GM23338 (cell line): ENCODE measurements around the gene IGF2R. TPM values are rescaled to one million over a fixed set of nuclear protein-coding genes. Genes with fewer than 3 reads are reported as not detected.

Source experiments
- ATAC-seq: fragments of 200-7000 bp; cut with Tn5 transposase; 3 replicates; pipeline ENCODE4 v1.9.1; 2020
- DNase-seq: peaks from one replicate; pipeline ENCODE4 v3.0.0-alpha.2; 2015; ENCODE audit warnings: low spot score
- H2AFZ ChIP-seq: fragments of 200-600 bp; sonication (generic); 2 replicates; pipeline ENCODE4 v1.8.0; 2016; ENCODE audit warnings: antibody characterized with exemption, mild to moderate bottlenecking, moderate library complexity
- H3F3A ChIP-seq: fragments of 200-600 bp; sonication (generic); replicated peaks from 2 replicates; pipeline ENCODE4 v1.8.0; 2017; ENCODE audit warnings: antibody characterized with exemption, mixed run types, low read depth
- H3K27ac ChIP-seq: fragments of 200-600 bp; sonication (generic); 2 replicates; pipeline ENCODE4 v1.6.1; 2016; ENCODE audit warnings: low read depth
- H3K27me3 ChIP-seq: fragments of 200-600 bp; sonication (generic); 2 replicates; pipeline ENCODE4 v1.8.0; 2016; ENCODE audit warnings: mild to moderate bottlenecking, mixed run types, moderate library complexity; ENCODE audit not compliant: insufficient read depth
- H3K36me3 ChIP-seq: fragments of 200-600 bp; sonication (generic); 2 replicates; pipeline ENCODE4 v1.8.0; 2016; ENCODE audit warnings: mild to moderate bottlenecking; ENCODE audit not compliant: insufficient read depth
- H3K4me1 ChIP-seq: fragments of 200-600 bp; sonication (generic); 2 replicates; pipeline ENCODE4 v1.8.0; 2016; ENCODE audit warnings: mild to moderate bottlenecking, moderate library complexity; ENCODE audit not compliant: insufficient read depth
- H3K4me2 ChIP-seq: fragments of 200-600 bp; sonication (generic); 2 replicates; pipeline ENCODE4 v1.7.1; 2017; ENCODE audit warnings: mixed run types
- H3K4me3 ChIP-seq: fragments of 200-600 bp; sonication (generic); 2 replicates; pipeline ENCODE4 v1.6.1; 2016; ENCODE audit warnings: mixed run types
- H3K79me2 ChIP-seq: fragments of 200-600 bp; sonication (generic); replicated peaks from 2 replicates; pipeline ENCODE4 v1.8.0; 2017; ENCODE audit warnings: mild to moderate bottlenecking; ENCODE audit not compliant: insufficient read depth
- H3K9me2 ChIP-seq: fragments of 200-600 bp; sonication (generic); 2 replicates; pipeline ENCODE4 v1.8.0; 2017; ENCODE audit not compliant: insufficient read depth
- H4K20me1 ChIP-seq: fragments of 200-600 bp; sonication (generic); replicated peaks from 2 replicates; pipeline ENCODE4 v1.8.0; 2017; ENCODE audit warnings: mild to moderate bottlenecking; ENCODE audit not compliant: insufficient read depth
- H3K27ac Mint-ChIP-seq: 2 replicates; pipeline ENCODE4 v1.8.0; 2020; ENCODE audit warnings: inconsistent platforms, mild to moderate bottlenecking, moderate library complexity, mixed read lengths
- H3K27me3 Mint-ChIP-seq: 3 replicates; pipeline ENCODE4 v1.8.0; 2022; ENCODE audit warnings: low read depth, mild to moderate bottlenecking, moderate library complexity, mixed read lengths, inconsistent platforms; ENCODE audit not compliant: insufficient read depth, poor library complexity
- H3K36me3 Mint-ChIP-seq: 3 replicates; pipeline ENCODE4 v1.8.0; 2021; ENCODE audit warnings: low read depth, mild to moderate bottlenecking, inconsistent platforms, moderate library complexity, mixed read lengths
- H3K4me1 Mint-ChIP-seq: 3 replicates; pipeline ENCODE4 v1.8.0; 2020; ENCODE audit warnings: mild to moderate bottlenecking, inconsistent platforms, mixed read lengths
- H3K4me3 Mint-ChIP-seq: 3 replicates; pipeline ENCODE4 v1.8.0; 2021; ENCODE audit warnings: moderate library complexity, mild to moderate bottlenecking, inconsistent platforms, mixed read lengths
- H3K9me3 Mint-ChIP-seq: 3 replicates; pipeline ENCODE4 v1.8.0; 2020; ENCODE audit warnings: moderate library complexity, mild to moderate bottlenecking, inconsistent platforms, mixed read lengths
- EZH2 ChIP-seq: fragments of 200-600 bp; sonication (generic); IDR thresholded peaks from one replicate; pipeline ENCODE4 v1.8.0; 2017; ENCODE audit warnings: antibody characterized with exemption, mild to moderate bottlenecking, low read depth; ENCODE audit not compliant: unreplicated experiment
- ZNF114 ChIP-seq: fragments of 250-450 bp; sonication (Bioruptor Pico); IDR thresholded peaks from 2 replicates; pipeline ENCODE4 v1.5.0; 2020; ENCODE audit warnings: mild to moderate bottlenecking, moderate library complexity
- ZNF331 ChIP-seq: fragments of 250-450 bp; sonication (Bioruptor Pico); IDR thresholded peaks from 2 replicates; pipeline ENCODE4 v1.5.0; 2020; ENCODE audit warnings: low read depth, mild to moderate bottlenecking, moderate library complexity
- polyA plus RNA-seq: library from polyadenylated mRNA; unstranded; fragments of >200 nt; fragmentation: Nextera tagmentation; extraction: Ambion mirVana; gene quantifications from 2 replicates; pipeline ENCODE4 v1.2.1, GENCODE V29; 2016
- total RNA-seq: library from RNA; depleted of rRNA; stranded (reverse); fragments of >200 nt; shearing (Covaris generic); gene quantifications from 2 replicates; pipeline ENCODE4 v1.2.3, GENCODE V29; 2014
- TF ChIP-seq, protein P1 (sequence below): fragments of 250-450 bp; sonication (Bioruptor Pico); IDR thresholded peaks from 2 replicates; pipeline ENCODE4 v1.5.0; 2020; ENCODE audit warnings: mild to moderate bottlenecking, moderate library complexity
- TF ChIP-seq, protein P2 (sequence below), 2 experiments: fragments of 200-600 bp in 1 of 2; sonication (generic) in 1 of 2; conservative IDR thresholded peaks; 2 replicates each; pipeline versions ENCODE4 v1.5.1 to v1.6.1; 2016 to 2017; ENCODE audit warnings: antibody characterized with exemption in 2 of 2, low read depth in 2 of 2, mild to moderate bottlenecking in 2 of 2, moderate library complexity in 1 of 2
- TF ChIP-seq, protein P3 (sequence below): IDR thresholded peaks from 2 replicates; pipeline ENCODE4 v1.6.1; 2016; ENCODE audit warnings: antibody characterized with exemption

Gene IGF2R
- total and polyA plus RNA-seq, 2 experiments from 2014 or later, result 12.5 to 76.4 TPM

DNA sequence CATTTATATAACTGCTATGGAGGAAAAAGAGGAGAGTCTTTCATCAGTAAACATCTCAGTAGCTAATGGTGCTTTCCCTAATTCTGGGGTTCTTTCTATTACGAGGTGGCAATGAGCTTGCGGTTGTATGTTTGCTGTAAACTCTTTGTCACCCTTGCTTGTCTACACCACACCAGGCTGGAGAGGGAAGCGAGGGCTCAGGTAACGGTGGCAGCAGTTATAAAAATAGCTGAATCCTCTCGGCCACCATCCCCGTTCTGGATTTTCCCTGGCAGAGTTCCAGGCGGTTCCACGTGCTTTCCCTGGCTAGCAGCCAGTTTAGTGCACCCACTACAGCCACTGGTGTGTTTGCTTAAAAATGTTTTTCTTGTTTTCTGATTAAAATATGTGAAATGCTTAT lies 39.1 kb upstream of the IGF2R start (continued):
- TF ChIP-seq, protein P1, sequence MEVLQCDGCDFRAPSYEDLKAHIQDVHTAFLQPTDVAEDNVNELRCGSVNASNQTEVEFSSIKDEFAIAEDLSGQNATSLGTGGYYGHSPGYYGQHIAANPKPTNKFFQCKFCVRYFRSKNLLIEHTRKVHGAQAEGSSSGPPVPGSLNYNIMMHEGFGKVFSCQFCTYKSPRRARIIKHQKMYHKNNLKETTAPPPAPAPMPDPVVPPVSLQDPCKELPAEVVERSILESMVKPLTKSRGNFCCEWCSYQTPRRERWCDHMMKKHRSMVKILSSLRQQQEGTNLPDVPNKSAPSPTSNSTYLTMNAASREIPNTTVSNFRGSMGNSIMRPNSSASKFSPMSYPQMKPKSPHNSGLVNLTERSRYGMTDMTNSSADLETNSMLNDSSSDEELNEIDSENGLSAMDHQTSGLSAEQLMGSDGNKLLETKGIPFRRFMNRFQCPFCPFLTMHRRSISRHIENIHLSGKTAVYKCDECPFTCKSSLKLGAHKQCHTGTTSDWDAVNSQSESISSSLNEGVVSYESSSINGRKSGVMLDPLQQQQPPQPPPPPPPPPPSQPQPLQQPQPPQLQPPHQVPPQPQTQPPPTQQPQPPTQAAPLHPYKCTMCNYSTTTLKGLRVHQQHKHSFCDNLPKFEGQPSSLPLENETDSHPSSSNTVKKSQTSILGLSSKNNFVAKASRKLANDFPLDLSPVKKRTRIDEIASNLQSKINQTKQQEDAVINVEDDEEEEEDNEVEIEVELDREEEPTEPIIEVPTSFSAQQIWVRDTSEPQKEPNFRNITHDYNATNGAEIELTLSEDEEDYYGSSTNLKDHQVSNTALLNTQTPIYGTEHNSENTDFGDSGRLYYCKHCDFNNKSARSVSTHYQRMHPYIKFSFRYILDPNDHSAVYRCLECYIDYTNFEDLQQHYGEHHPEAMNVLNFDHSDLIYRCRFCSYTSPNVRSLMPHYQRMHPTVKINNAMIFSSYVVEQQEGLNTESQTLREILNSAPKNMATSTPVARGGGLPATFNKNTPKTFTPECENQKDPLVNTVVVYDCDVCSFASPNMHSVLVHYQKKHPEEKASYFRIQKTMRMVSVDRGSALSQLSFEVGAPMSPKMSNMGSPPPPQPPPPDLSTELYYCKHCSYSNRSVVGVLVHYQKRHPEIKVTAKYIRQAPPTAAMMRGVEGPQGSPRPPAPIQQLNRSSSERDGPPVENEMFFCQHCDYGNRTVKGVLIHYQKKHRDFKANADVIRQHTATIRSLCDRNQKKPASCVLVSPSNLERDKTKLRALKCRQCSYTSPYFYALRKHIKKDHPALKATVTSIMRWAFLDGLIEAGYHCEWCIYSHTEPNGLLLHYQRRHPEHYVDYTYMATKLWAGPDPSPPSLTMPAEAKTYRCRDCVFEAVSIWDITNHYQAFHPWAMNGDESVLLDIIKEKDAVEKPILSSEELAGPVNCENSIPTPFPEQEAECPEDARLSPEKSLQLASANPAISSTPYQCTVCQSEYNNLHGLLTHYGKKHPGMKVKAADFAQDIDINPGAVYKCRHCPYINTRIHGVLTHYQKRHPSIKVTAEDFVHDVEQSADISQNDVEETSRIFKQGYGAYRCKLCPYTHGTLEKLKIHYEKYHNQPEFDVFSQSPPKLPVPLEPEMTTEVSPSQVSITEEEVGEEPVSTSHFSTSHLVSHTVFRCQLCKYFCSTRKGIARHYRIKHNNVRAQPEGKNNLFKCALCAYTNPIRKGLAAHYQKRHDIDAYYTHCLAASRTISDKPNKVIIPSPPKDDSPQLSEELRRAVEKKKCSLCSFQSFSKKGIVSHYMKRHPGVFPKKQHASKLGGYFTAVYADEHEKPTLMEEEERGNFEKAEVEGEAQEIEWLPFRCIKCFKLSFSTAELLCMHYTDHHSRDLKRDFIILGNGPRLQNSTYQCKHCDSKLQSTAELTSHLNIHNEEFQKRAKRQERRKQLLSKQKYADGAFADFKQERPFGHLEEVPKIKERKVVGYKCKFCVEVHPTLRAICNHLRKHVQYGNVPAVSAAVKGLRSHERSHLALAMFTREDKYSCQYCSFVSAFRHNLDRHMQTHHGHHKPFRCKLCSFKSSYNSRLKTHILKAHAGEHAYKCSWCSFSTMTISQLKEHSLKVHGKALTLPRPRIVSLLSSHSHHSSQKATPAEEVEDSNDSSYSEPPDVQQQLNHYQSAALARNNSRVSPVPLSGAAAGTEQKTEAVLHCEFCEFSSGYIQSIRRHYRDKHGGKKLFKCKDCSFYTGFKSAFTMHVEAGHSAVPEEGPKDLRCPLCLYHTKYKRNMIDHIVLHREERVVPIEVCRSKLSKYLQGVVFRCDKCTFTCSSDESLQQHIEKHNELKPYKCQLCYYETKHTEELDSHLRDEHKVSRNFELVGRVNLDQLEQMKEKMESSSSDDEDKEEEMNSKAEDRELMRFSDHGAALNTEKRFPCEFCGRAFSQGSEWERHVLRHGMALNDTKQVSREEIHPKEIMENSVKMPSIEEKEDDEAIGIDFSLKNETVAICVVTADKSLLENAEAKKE, result no peak
- TF ChIP-seq, protein P2, sequence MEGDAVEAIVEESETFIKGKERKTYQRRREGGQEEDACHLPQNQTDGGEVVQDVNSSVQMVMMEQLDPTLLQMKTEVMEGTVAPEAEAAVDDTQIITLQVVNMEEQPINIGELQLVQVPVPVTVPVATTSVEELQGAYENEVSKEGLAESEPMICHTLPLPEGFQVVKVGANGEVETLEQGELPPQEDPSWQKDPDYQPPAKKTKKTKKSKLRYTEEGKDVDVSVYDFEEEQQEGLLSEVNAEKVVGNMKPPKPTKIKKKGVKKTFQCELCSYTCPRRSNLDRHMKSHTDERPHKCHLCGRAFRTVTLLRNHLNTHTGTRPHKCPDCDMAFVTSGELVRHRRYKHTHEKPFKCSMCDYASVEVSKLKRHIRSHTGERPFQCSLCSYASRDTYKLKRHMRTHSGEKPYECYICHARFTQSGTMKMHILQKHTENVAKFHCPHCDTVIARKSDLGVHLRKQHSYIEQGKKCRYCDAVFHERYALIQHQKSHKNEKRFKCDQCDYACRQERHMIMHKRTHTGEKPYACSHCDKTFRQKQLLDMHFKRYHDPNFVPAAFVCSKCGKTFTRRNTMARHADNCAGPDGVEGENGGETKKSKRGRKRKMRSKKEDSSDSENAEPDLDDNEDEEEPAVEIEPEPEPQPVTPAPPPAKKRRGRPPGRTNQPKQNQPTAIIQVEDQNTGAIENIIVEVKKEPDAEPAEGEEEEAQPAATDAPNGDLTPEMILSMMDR (conservative IDR thresholded peaks at IDR 0.05; ENCODE audit: low read depth in 2 of 2), result no peak

DNA sequence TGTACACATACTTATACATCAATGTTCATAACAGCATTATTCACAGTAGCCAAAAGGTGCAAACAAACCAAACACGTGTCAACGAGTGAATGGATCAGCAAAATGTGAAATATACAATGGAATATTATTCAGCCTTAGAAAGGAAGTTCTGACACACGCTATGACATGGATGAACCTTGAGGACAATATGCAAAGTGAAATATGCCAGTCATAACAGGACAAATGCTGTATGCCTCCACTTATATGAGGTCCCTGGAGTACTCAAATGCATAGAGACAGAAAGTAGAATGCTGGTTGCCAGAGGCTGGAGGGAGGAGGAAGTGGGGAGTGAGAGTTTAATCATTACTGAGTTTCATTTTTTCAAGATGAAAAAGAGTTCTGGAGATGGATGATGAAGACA lies 37.8 kb upstream of the IGF2R start:
- H3K27ac Mint-ChIP-seq, result no peak overlapping the region
- H3K36me3 Mint-ChIP-seq, result no peaks in the 10 kb centered on the region; the same call in 2 of the 3 replicates
- no peaks in the 10 kb centered on the region for H3F3A ChIP-seq
- no peak overlapping the region for H3K4me2 ChIP-seq
- DNase-seq (no peak), ATAC-seq (no peak)
- no peak overlapping the region for H2AFZ ChIP-seq
- no peaks in the 10 kb centered on the region for H3K4me1 Mint-ChIP-seq
- H3K4me3 Mint-ChIP-seq, result no peak overlapping the region
- no peak overlapping the region for H3K4me3 ChIP-seq
- H3K27ac ChIP-seq, result no peak overlapping the region
- H3K36me3 ChIP-seq, result no peaks in the 10 kb centered on the region
- H3K9me3 Mint-ChIP-seq, result peaks cover 3% of the 10 kb centered on the region; the same call in 2 of the 3 replicates
- H3K9me2 ChIP-seq, result no peaks in the 10 kb centered on the region
- H3K79me2 ChIP-seq, result no peaks in the 10 kb centered on the region
- no peaks in the 10 kb centered on the region for H3K27me3 Mint-ChIP-seq
- H3K27me3 ChIP-seq, result no peaks in the 10 kb centered on the region
- H4K20me1 ChIP-seq, result no peaks in the 10 kb centered on the region
- H3K4me1 ChIP-seq, result no peaks in the 10 kb centered on the region
- TF ChIP-seq ZNF331 (no peak), ZNF114 (CRISPR knock-in tag) (no peak), EZH2 (no peak)
- TF ChIP-seq, protein P1, result no peak
- TF ChIP-seq, protein P3, sequence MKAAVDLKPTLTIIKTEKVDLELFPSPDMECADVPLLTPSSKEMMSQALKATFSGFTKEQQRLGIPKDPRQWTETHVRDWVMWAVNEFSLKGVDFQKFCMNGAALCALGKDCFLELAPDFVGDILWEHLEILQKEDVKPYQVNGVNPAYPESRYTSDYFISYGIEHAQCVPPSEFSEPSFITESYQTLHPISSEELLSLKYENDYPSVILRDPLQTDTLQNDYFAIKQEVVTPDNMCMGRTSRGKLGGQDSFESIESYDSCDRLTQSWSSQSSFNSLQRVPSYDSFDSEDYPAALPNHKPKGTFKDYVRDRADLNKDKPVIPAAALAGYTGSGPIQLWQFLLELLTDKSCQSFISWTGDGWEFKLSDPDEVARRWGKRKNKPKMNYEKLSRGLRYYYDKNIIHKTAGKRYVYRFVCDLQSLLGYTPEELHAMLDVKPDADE, result no peak
